Measurements from ENCODE around the gene VPS33B.

DNA sequence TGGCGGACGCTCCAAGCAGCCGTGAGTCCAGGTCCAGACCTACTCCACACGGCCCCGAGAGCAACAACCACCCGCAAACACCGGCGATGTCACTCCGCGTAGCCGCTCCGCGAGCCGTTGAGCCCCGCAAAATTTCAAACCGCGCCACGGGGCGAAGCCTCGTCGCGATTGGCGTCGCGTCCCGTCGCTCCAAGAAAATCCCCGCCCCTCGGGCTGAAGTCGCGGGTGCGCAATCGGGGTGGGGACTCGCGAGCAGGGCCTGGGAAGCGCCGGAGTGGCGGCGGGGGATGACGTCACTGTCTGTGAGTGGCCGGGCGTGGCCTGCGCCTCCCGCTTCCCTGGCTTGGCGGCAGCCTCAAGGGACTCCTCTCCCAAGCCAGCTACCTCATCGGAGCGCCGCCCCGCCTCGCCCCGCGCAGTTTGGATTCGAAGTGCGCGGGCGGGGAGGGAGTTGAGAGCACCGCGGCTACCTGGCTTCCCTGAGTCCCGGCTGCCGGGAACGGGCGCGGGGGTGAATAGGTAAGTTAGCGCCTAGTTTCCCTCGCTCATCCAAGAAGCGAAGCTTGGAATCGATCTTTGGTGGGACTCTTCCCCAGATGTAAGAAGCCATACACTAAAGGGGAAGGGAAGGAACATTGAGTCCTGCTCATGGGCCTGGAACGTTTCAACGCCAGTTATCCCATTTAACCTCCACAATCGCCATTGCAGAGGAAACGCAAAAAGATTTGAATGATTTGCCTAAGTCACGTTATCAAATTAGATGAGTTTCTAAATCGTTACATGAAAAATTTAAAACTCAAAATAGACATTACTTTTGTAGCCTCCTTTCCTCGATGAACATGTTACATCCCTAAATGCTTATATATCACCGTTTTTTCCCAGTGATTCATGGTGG, 27.7 kb downstream of the VPS33B start, which contains the start of gene PRC1:
- TF ChIP-seq, protein P1, sequence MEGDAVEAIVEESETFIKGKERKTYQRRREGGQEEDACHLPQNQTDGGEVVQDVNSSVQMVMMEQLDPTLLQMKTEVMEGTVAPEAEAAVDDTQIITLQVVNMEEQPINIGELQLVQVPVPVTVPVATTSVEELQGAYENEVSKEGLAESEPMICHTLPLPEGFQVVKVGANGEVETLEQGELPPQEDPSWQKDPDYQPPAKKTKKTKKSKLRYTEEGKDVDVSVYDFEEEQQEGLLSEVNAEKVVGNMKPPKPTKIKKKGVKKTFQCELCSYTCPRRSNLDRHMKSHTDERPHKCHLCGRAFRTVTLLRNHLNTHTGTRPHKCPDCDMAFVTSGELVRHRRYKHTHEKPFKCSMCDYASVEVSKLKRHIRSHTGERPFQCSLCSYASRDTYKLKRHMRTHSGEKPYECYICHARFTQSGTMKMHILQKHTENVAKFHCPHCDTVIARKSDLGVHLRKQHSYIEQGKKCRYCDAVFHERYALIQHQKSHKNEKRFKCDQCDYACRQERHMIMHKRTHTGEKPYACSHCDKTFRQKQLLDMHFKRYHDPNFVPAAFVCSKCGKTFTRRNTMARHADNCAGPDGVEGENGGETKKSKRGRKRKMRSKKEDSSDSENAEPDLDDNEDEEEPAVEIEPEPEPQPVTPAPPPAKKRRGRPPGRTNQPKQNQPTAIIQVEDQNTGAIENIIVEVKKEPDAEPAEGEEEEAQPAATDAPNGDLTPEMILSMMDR (conservative IDR thresholded peaks at IDR 0.05; ENCODE audit: low read depth in 2 of 2): no peak
- TF ChIP-seq, protein P2, sequence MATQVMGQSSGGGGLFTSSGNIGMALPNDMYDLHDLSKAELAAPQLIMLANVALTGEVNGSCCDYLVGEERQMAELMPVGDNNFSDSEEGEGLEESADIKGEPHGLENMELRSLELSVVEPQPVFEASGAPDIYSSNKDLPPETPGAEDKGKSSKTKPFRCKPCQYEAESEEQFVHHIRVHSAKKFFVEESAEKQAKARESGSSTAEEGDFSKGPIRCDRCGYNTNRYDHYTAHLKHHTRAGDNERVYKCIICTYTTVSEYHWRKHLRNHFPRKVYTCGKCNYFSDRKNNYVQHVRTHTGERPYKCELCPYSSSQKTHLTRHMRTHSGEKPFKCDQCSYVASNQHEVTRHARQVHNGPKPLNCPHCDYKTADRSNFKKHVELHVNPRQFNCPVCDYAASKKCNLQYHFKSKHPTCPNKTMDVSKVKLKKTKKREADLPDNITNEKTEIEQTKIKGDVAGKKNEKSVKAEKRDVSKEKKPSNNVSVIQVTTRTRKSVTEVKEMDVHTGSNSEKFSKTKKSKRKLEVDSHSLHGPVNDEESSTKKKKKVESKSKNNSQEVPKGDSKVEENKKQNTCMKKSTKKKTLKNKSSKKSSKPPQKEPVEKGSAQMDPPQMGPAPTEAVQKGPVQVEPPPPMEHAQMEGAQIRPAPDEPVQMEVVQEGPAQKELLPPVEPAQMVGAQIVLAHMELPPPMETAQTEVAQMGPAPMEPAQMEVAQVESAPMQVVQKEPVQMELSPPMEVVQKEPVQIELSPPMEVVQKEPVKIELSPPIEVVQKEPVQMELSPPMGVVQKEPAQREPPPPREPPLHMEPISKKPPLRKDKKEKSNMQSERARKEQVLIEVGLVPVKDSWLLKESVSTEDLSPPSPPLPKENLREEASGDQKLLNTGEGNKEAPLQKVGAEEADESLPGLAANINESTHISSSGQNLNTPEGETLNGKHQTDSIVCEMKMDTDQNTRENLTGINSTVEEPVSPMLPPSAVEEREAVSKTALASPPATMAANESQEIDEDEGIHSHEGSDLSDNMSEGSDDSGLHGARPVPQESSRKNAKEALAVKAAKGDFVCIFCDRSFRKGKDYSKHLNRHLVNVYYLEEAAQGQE (IDR thresholded peaks at IDR 0.05; ENCODE audit: unreplicated experiment): no peak
- TF ChIP-seq CREB1 (CRISPR knock-in tag; IDR thresholded peaks at IDR 0.05; ENCODE audit: low read depth) (peak; percentile 98), POLR2AphosphoS5 (IDR thresholded peaks at IDR 0.05; ENCODE audit: low read depth) (peak; percentile 94), ZNF331 (CRISPR knock-in tag; IDR thresholded peaks at IDR 0.05; ENCODE audit: low read depth) (no peak), EZH2phosphoT487 (IDR thresholded peaks at IDR 0.05; ENCODE audit: unreplicated experiment) (no peak), JUNB (IDR thresholded peaks at IDR 0.05; ENCODE audit: unreplicated experiment) (no peak)
- TF ChIP-seq, protein P3, sequence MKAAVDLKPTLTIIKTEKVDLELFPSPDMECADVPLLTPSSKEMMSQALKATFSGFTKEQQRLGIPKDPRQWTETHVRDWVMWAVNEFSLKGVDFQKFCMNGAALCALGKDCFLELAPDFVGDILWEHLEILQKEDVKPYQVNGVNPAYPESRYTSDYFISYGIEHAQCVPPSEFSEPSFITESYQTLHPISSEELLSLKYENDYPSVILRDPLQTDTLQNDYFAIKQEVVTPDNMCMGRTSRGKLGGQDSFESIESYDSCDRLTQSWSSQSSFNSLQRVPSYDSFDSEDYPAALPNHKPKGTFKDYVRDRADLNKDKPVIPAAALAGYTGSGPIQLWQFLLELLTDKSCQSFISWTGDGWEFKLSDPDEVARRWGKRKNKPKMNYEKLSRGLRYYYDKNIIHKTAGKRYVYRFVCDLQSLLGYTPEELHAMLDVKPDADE (IDR thresholded peaks at IDR 0.05): no peak; the same call in 1 of the 2 replicates

Measured in GM23338 (cell line).